SK-N-MC (cell line): Measurements from ENCODE around the gene EPHA4.

ENCODE experiments used
- DNase-seq: peaks from one replicate; pipeline ENCODE4 v3.0.0-alpha.2; 2011; ENCODE audit warnings: low read depth, low spot score
- H3K27ac ChIP-seq: fragments of 200-600 bp; sonication (generic); 2 replicates; pipeline ENCODE4 v1.5.1; 2016; ENCODE audit warnings: mixed run types
- H3K36me3 ChIP-seq: fragments of 200-600 bp; sonication (generic); 2 replicates; pipeline ENCODE4 v1.6.1; 2017; ENCODE audit warnings: antibody characterized with exemption, low read length, mixed read lengths; ENCODE audit not compliant: insufficient read depth
- H3K4me3 ChIP-seq: fragments of 200-600 bp; sonication (generic); 2 replicates; pipeline ENCODE4 v1.5.1; 2016
- H3K9ac ChIP-seq: fragments of 200-600 bp; sonication (generic); 2 replicates; pipeline ENCODE4 v1.8.0; 2017; ENCODE audit warnings: mixed run types, mixed read lengths; ENCODE audit not compliant: insufficient read length
- H3K9me3 ChIP-seq: fragments of 200-600 bp; sonication (generic); 2 replicates; pipeline ENCODE4 v1.6.1; 2017; ENCODE audit warnings: low read depth, mild to moderate bottlenecking, antibody characterized with exemption, low read length, moderate library complexity, mixed read lengths
- EZH2 ChIP-seq: fragments of 200-600 bp; sonication (generic); IDR thresholded peaks from one replicate; pipeline ENCODE4 v1.6.1; 2017; ENCODE audit warnings: antibody characterized with exemption
- FOXP2 ChIP-seq: optimal IDR thresholded peaks from 2 replicates; pipeline ENCODE3; 2011; ENCODE audit warnings: mild to moderate bottlenecking, moderate library complexity; ENCODE audit not compliant: insufficient read depth; ENCODE audit errors: extremely low read length, control extremely low read depth
- POLR2AphosphoS5 ChIP-seq: IDR thresholded peaks from 2 replicates; pipeline ENCODE4 v1.6.1; 2012; ENCODE audit warnings: mild to moderate bottlenecking, low read depth, low read length, borderline replicate concordance

The EPHA4 gene

DNA sequence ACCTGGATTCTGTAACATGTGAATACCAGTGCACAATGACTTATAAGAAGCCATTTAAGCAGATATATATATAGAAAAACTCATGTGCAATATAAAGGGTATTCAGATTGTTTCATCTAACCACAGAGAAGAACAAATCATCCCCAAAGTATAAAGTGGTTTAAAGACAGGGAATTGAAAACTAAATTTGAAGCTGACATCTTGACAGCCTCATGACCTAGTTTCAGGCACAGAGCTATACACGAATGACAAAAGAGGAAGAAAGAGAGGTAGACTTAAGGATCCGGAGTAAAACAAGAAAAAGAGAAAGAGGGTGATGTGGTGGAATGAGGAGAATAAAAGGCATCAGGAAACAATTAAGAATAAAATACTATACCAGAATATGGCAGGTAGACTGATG lies 194.5 kb downstream of the EPHA4 start:
- DNase-seq, result no peak
- H3K4me3 ChIP-seq, result no peak overlapping the region
- no peak overlapping the region for H3K9ac ChIP-seq
- H3K27ac ChIP-seq, result peak overlapping the region; percentile 56
- TF ChIP-seq EZH2, result no peak
- no peak for TF ChIP-seq FOXP2
- no peak for TF ChIP-seq POLR2AphosphoS5
- no peaks in the 10 kb centered on the region for H3K36me3 ChIP-seq
- H3K9me3 ChIP-seq, result no peaks in the 10 kb centered on the region

- Histone ChIP-seq H3K36me3 (no peaks in the 10 kb centered on the region), H3K27ac (peak overlapping the region; percentile 56), H3K9ac (no peak overlapping the region), H3K4me3 (no peak overlapping the region), H3K9me3 (no peaks in the 10 kb centered on the region)
- DNase-seq, result peak; percentile 10
- TF ChIP-seq FOXP2 (no peak), POLR2AphosphoS5 (no peak), EZH2 (no peak)
Observed at GRCh38 chr2:221377066-221377465, 195.0 kb downstream of the EPHA4 start.

- H3K9ac ChIP-seq, result no peak overlapping the region
- H3K4me3 ChIP-seq, result no peak overlapping the region
- no peaks in the 10 kb centered on the region for H3K36me3 ChIP-seq
- no peaks in the 10 kb centered on the region for H3K9me3 ChIP-seq
- TF ChIP-seq FOXP2 (no peak), POLR2AphosphoS5 (no peak), EZH2 (no peak)
- H3K27ac ChIP-seq, result no peak overlapping the region
- DNase-seq, result no peak
Observed at GRCh38 chr2:221374234-221374633, 197.9 kb downstream of the EPHA4 start.

- TF ChIP-seq EZH2 (no peak), POLR2AphosphoS5 (no peak), FOXP2 (no peak)
- DNase-seq, result no peak
- Histone ChIP-seq H3K9ac (no peak overlapping the region), H3K27ac (no peak overlapping the region), H3K4me3 (no peak overlapping the region), H3K9me3 (no peaks in the 10 kb centered on the region), H3K36me3 (no peaks in the 10 kb centered on the region)
Observed at GRCh38 chr2:221372907-221373306, 199.2 kb downstream of the EPHA4 start.

- Histone ChIP-seq H3K36me3 (no peaks in the 10 kb centered on the region), H3K9ac (no peak overlapping the region), H3K9me3 (no peaks in the 10 kb centered on the region), H3K4me3 (no peak overlapping the region), H3K27ac (no peak overlapping the region)
- DNase-seq, result no peak
- TF ChIP-seq FOXP2 (no peak), EZH2 (no peak), POLR2AphosphoS5 (no peak)
Observed at GRCh38 chr2:221372159-221372884, 199.8 kb downstream of the EPHA4 start.

- DNase-seq, result no peak
- no peak overlapping the region for H3K27ac ChIP-seq
- TF ChIP-seq FOXP2 (no peak), EZH2 (no peak), POLR2AphosphoS5 (no peak)
- H3K4me3 ChIP-seq, result no peak overlapping the region
- H3K9ac ChIP-seq, result no peak overlapping the region
- H3K36me3 ChIP-seq, result no peaks in the 10 kb centered on the region
- no peaks in the 10 kb centered on the region for H3K9me3 ChIP-seq
Observed at GRCh38 chr2:221371347-221371746, 200.8 kb downstream of the EPHA4 start.

DNA sequence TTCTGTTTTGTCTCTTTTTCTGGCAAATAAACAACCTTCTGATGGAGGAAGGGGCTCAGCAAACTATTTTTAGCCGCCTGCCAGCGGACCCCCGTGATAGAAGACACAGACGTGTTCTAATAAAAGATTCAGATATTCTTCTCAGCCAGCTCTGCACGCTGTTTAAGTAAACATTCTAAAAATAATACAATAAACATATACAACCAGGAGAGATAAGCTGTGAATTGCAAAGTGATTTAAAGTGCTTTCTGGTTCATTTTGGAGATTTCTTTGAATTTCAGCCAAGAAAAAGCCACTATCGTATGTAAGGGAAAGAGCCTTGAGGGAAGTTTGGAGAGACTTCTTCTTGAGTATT lies 201.3 kb downstream of the EPHA4 start:
- H3K9me3 ChIP-seq, result no peaks in the 10 kb centered on the region
- H3K27ac ChIP-seq, result no peak overlapping the region; the same call in 1 of the 2 replicates
- peak overlapping the region; percentile 29; the same call in 1 of the 2 replicates for H3K4me3 ChIP-seq
- DNase-seq, result peak; percentile 37
- TF ChIP-seq EZH2 (no peak), POLR2AphosphoS5 (no peak), FOXP2 (no peak)
- H3K36me3 ChIP-seq, result no peaks in the 10 kb centered on the region
- H3K9ac ChIP-seq, result no peak overlapping the region

GRCh38 chr2:221370076-221370856 lies 201.8 kb downstream of the EPHA4 start:
- H3K9ac ChIP-seq, result no peak overlapping the region
- H3K4me3 ChIP-seq, result peak overlapping the region; percentile 29; the same call in 1 of the 2 replicates
- DNase-seq, result no peak
- TF ChIP-seq POLR2AphosphoS5 (no peak), FOXP2 (no peak), EZH2 (no peak)
- no peaks in the 10 kb centered on the region for H3K9me3 ChIP-seq
- H3K36me3 ChIP-seq, result no peaks in the 10 kb centered on the region
- no peak overlapping the region; the same call in 1 of the 2 replicates for H3K27ac ChIP-seq
